HG02798 (cell line): ENCODE data around the gene NFILZ.
"Not testable (repeated sequence)": the region's sequence is repeated elsewhere in the genome, so short reads cannot be mapped to it uniquely, and the experiment has no call there.

Source experiments
- ATAC-seq: cut with Tn5 transposase; IDR thresholded peaks from one replicate; pipeline ENCODE4 v1.9.1; 2021; ENCODE audit warnings: mild to moderate bottlenecking; ENCODE audit not compliant: unreplicated experiment, poor library complexity

Gene NFILZ

GRCh38 chr19:8611391-8611876 lies 19.0 kb upstream of the NFILZ start:
- no peak for ATAC-seq

- ATAC-seq = no peak
These were observed 18.3 kb upstream of the NFILZ start for GRCh38 chr19:8611877-8612806.

- no peak for ATAC-seq
These were observed 17.6 kb upstream of the NFILZ start for GRCh38 chr19:8612807-8613171.

GRCh38 chr19:8614455-8614854 lies 16.0 kb upstream of the NFILZ start:
- ATAC-seq = no peak

GRCh38 chr19:8615024-8615423 lies 15.4 kb upstream of the NFILZ start:
- no peak for ATAC-seq

GRCh38 chr19:8615813-8616596 lies 14.4 kb upstream of the NFILZ start:
- ATAC-seq = no peak

GRCh38 chr19:8616861-8617260 lies 13.6 kb upstream of the NFILZ start:
- ATAC-seq = no peak

- ATAC-seq = not testable (repeated sequence)
These were observed 13.1 kb upstream of the NFILZ start for GRCh38 chr19:8617325-8617724.

GRCh38 chr19:8617984-8618383 lies 12.4 kb upstream of the NFILZ start:
- ATAC-seq = no peak

GRCh38 chr19:8618751-8619150 lies 11.7 kb upstream of the NFILZ start:
- ATAC-seq = no peak

- ATAC-seq = not testable (repeated sequence)
These were observed 7.5 kb upstream of the NFILZ start for GRCh38 chr19:8622886-8623285.

- ATAC-seq = no peak
These were observed 3.6 kb upstream of the NFILZ start for GRCh38 chr19:8626842-8627241.

GRCh38 chr19:8629184-8629583 lies 1.2 kb upstream of the NFILZ start:
- ATAC-seq = no peak

GRCh38 chr19:8630796-8631424 lies 477 bp downstream of the NFILZ start:
- ATAC-seq = no peak

- ATAC-seq = no peak
These were observed 989 bp downstream of the NFILZ start for GRCh38 chr19:8631425-8631819.

GRCh38 chr19:8635422-8635821 lies 5.0 kb downstream of the NFILZ start:
- no peak for ATAC-seq

GRCh38 chr19:8637070-8637469 lies 6.6 kb downstream of the NFILZ start:
- not testable (repeated sequence) for ATAC-seq

- ATAC-seq = no peak
These were observed 7.7 kb downstream of the NFILZ start for GRCh38 chr19:8638078-8638619.

GRCh38 chr19:8639821-8640401 lies 9.5 kb downstream of the NFILZ start:
- no peak for ATAC-seq

GRCh38 chr19:8640402-8641004 lies 10.1 kb downstream of the NFILZ start:
- ATAC-seq = no peak
